AG04450 (cell line): Measurements from ENCODE around the gene CDR2L. TPM values are rescaled to one million over a fixed set of nuclear protein-coding genes. Genes with fewer than 3 reads are reported as not detected.

Source experiments
- CTCF ChIA-PET: fragments of 300-600, 350-600 bp; formaldehyde crosslinking; extraction: SDS; loops from one replicate; lab custom pipeline; 2022; ENCODE audit warnings: antibody characterized with exemption, inconsistent platforms; lab: Charles Lee
- POLR2A ChIA-PET: fragments of 350-600 bp; formaldehyde crosslinking; extraction: SDS; loops from one replicate; lab custom pipeline; 2021; ENCODE audit warnings: antibody characterized with exemption, inconsistent platforms; lab: Yijun Ruan, JAX
- DNase-seq: peaks from one replicate; pipeline ENCODE4 v3.0.0-alpha.2; 2011; ENCODE audit warnings: low read depth, low spot score
- H3K27ac ChIP-seq: one replicate; pipeline ENCODE4 v1.5.1; 2012; ENCODE audit warnings: low read depth, low read length, control low read depth
- H3K27me3 ChIP-seq: one replicate; pipeline ENCODE4 v1.6.0; 2012; ENCODE audit warnings: low read length; ENCODE audit not compliant: control insufficient read depth, insufficient read depth
- H3K4me3 ChIP-seq: 2 replicates; pipeline ENCODE4 v1.5.1; 2011; ENCODE audit warnings: mild to moderate bottlenecking, low read depth, low read length, control low read depth
- H3K9me3 ChIP-seq: 2 replicates; pipeline ENCODE4 v1.5.1; 2012; ENCODE audit warnings: low read length; ENCODE audit not compliant: control insufficient read depth, insufficient read depth
- polyA plus RNA-seq: library from polyadenylated mRNA; depleted of rRNA; stranded (reverse); fragments of >200 nt; gene quantifications from 2 replicates; pipeline ENCODE4 v1.2.3, GENCODE V29; 2011; rRNA removed
- small RNA-seq: library from RNA; depleted of rRNA; stranded (forward); fragments of <200 nt; gene quantifications from one replicate; pipeline ENCODE3, GENCODE V24; 2012; ENCODE audit warnings: low read depth; ENCODE audit not compliant: insufficient read length
- TF ChIP-seq, protein P1 (sequence below): IDR thresholded peaks from 2 replicates; pipeline ENCODE4 v1.5.1; 2011; ENCODE audit warnings: low read depth, low read length, control low read depth, inconsistent platforms

Gene CDR2L
- polyA plus RNA-seq, 1 experiment, result 8.4 TPM

DNA sequence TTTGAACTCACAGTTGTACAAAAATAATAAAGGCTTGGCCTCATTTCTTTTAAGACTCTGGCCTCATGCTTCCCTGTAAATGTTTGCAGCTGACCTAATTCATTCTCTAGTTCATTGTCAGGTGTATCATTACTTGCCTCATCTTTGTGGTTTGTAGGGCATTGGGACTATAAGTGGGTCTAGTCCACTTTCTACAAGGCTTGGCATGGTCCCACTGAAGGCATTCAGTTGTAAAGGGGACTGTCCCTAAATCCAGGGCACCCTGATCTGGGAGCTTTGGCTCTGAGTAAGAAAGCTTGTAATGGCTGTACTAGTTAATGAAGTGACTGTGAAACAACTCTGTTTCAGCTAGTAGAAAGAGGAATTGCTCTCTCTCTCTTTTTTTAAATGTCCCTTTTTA, 62.3 kb downstream of the CDR2L start:
- CTCF ChIA-PET, result interaction anchor here (1.4 to 2.2 kb wide), 4 partner anchors 10 to 88 kb away, joined by 3 to 15 read pairs (median 6); no protein-coding TSS in a partner anchor
- Histone ChIP-seq H3K27me3 (no peaks in the 10 kb centered on the region), H3K27ac (no peak overlapping the region), H3K4me3 (no peak overlapping the region), H3K9me3 (no peaks in the 10 kb centered on the region; the same call in 1 of the 2 replicates)
- TF ChIP-seq, protein P1, sequence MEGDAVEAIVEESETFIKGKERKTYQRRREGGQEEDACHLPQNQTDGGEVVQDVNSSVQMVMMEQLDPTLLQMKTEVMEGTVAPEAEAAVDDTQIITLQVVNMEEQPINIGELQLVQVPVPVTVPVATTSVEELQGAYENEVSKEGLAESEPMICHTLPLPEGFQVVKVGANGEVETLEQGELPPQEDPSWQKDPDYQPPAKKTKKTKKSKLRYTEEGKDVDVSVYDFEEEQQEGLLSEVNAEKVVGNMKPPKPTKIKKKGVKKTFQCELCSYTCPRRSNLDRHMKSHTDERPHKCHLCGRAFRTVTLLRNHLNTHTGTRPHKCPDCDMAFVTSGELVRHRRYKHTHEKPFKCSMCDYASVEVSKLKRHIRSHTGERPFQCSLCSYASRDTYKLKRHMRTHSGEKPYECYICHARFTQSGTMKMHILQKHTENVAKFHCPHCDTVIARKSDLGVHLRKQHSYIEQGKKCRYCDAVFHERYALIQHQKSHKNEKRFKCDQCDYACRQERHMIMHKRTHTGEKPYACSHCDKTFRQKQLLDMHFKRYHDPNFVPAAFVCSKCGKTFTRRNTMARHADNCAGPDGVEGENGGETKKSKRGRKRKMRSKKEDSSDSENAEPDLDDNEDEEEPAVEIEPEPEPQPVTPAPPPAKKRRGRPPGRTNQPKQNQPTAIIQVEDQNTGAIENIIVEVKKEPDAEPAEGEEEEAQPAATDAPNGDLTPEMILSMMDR, result no peak
- POLR2A ChIA-PET, result no interaction called here
- no peak for DNase-seq

GRCh38 chr17:75051941-75052340, 64.5 kb downstream of the CDR2L start:
- H3K27me3 ChIP-seq, result no peaks in the 10 kb centered on the region
- no peak overlapping the region for H3K4me3 ChIP-seq
- H3K27ac ChIP-seq, result no peak overlapping the region
- no peaks in the 10 kb centered on the region for H3K9me3 ChIP-seq
- CTCF ChIA-PET, result interaction anchor here (0.6 to 0.7 kb wide), 2 partner anchors 90 to 94 kb away, joined by 3 read pairs; no protein-coding TSS in a partner anchor
- TF ChIP-seq, protein P1, result no peak
- DNase-seq, result no peak
- POLR2A ChIA-PET, result no interaction called here

Small RNAs within 50 kb of the gene (small RNA-seq; reads per million reads assigned to genes)
- gene RN7SL573P (not detected), gene RNU6-362P (not detected)

Other genes with a start within 250 kb of the CDR2L start
- 10.4 and 10.5 TPM in 2 replicates for gene NHERF1, start 239.0 kb upstream of the CDR2L start, polyA plus RNA-seq
- gene NAT9, start 211.3 kb upstream of the CDR2L start, polyA plus RNA-seq, result 33.6 and 37.3 TPM in 2 replicates
- 0.01 TPM in 1 of 2 replicates, not detected in the other for gene GRIN2C, start 127.7 kb upstream of the CDR2L start, polyA plus RNA-seq
- gene FDXR, start 114.6 kb upstream of the CDR2L start, polyA plus RNA-seq, result 23.0 and 32.7 TPM in 2 replicates
- gene FADS6, start 94.0 kb upstream of the CDR2L start, polyA plus RNA-seq, result not detected in 2 replicates
- gene USH1G, start 64.4 kb upstream of the CDR2L start, polyA plus RNA-seq, result not detected in 2 replicates
- gene OTOP2, start 63.4 kb upstream of the CDR2L start, polyA plus RNA-seq, result not detected in 2 replicates
- not detected in 2 replicates for gene OTOP3, start 51.7 kb upstream of the CDR2L start, polyA plus RNA-seq
- gene HID1, start 14.9 kb upstream of the CDR2L start, polyA plus RNA-seq, result 1.4 and 1.8 TPM in 2 replicates
- 48.5 and 53.7 TPM in 2 replicates for gene MRPL58, start 25.0 kb downstream of the CDR2L start, polyA plus RNA-seq
- gene ATP5PD, start 59.3 kb downstream of the CDR2L start, polyA plus RNA-seq, result 281 and 292 TPM in 2 replicates
- gene KCTD2, start 59.6 kb downstream of the CDR2L start, polyA plus RNA-seq, result 29.8 and 36.0 TPM in 2 replicates
- 2.9 and 3.6 TPM in 2 replicates for gene SLC16A5, start 100.3 kb downstream of the CDR2L start, polyA plus RNA-seq
- gene ARMC7, start 122.3 kb downstream of the CDR2L start, polyA plus RNA-seq, result 5.6 and 6.5 TPM in 2 replicates
- 22.6 and 27.9 TPM in 2 replicates for gene NT5C, start 144.1 kb downstream of the CDR2L start, polyA plus RNA-seq
- 89.8 and 97.0 TPM in 2 replicates for gene JPT1, start 166.9 kb downstream of the CDR2L start, polyA plus RNA-seq
- 356 and 439 TPM in 2 replicates for gene SUMO2, start 195.3 kb downstream of the CDR2L start, polyA plus RNA-seq
- 31.5 and 33.3 TPM in 2 replicates for gene NUP85, start 218.0 kb downstream of the CDR2L start, polyA plus RNA-seq